Nephron progenitor cell (in vitro differentiated cells): Measurements from ENCODE around the gene LIN54.
"Not testable (repeated sequence)": the region's sequence is repeated elsewhere in the genome, so short reads cannot be mapped to it uniquely, and the experiment has no call there.

Experiments
- DNase-seq: peaks from one replicate; pipeline ENCODE4 v3.0.0; 2021
- H3K27ac Mint-ChIP-seq: 2 replicates; pipeline ENCODE4 v1.8.0; 2021; ENCODE audit warnings: mild to moderate bottlenecking, moderate library complexity, mixed read lengths
- H3K27me3 Mint-ChIP-seq: 2 replicates; pipeline ENCODE4 v1.8.0; 2021; ENCODE audit warnings: mild to moderate bottlenecking, low read depth, mixed read lengths; ENCODE audit not compliant: poor library complexity
- H3K36me3 Mint-ChIP-seq: 2 replicates; pipeline ENCODE4 v1.8.0; 2021; ENCODE audit warnings: low read depth, mixed read lengths
- H3K4me1 Mint-ChIP-seq: 2 replicates; pipeline ENCODE4 v1.8.0; 2021; ENCODE audit warnings: mixed read lengths
- H3K4me3 Mint-ChIP-seq: 2 replicates; pipeline ENCODE4 v1.8.0; 2021; ENCODE audit warnings: mild to moderate bottlenecking, moderate library complexity, mixed read lengths
- H3K9me3 Mint-ChIP-seq: 2 replicates; pipeline ENCODE4 v1.8.0; 2021; ENCODE audit warnings: mild to moderate bottlenecking, moderate library complexity, mixed read lengths
- CTCF ChIP-seq: fragments of 200-600 bp; sonication (generic); IDR thresholded peaks from 2 replicates; pipeline ENCODE4 v1.5.0; 2021; ENCODE audit warnings: antibody characterized with exemption

The LIN54 gene

DNA sequence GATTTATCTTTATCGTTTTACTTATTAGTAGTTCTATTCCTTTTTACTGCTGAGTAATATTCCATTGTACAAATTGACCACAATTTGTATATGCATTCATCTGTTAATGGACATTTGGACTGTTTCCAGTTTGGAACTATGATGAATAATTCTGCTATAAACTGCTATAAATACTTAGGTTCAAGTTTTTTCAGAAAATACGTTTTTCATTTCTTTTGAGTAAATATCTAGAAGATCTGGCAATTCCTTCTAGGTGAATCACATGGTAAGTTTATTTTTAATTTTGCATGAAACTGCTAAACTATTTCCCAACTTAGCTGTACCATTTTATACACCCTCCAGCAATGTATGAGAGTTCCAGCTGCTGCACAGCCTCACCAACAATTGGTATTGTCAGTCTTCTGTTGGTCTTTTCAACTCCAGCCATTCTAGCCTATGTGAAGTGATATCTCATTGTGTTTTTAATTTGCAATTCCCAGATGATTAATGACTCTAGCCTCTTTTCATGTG lies 22.2 kb downstream of the LIN54 start:
- DNase-seq = no peak
- no peak for TF ChIP-seq CTCF
- Mint-ChIP-seq H3K4me3 (no peak overlapping the region), H3K27me3 (no peaks in the 10 kb centered on the region), H3K9me3 (peaks cover 10% of the 10 kb centered on the region), H3K4me1 (no peaks in the 10 kb centered on the region), H3K27ac (no peak overlapping the region), H3K36me3 (peaks cover 54% of the 10 kb centered on the region)

DNA sequence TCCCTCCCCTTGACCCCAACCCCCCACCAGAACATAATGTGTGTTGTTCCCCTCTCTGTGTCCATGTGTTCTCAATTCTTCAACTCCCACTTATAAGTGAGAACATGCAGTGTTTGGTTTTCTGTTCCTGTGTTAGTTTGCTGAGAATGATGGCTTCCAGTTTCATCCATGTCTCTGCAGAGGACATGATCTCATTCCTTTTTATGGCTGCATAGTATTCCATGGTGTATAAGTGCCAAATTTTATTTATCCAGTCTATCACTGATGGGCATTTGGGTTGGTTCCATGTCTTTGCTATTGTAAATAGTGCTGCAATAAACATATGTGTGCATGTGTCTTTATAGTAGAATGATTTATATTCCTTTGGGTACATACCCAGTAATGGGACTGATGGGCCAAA lies 23.1 kb downstream of the LIN54 start:
- peaks cover 56% of the 10 kb centered on the region for H3K36me3 Mint-ChIP-seq
- H3K27ac Mint-ChIP-seq, H3K4me3 Mint-ChIP-seq, H3K27me3 Mint-ChIP-seq, H3K4me1 Mint-ChIP-seq, DNase-seq: not testable (repeated sequence)
- H3K9me3 Mint-ChIP-seq = peaks cover 10% of the 10 kb centered on the region

GRCh38 chr4:82984459-82984858 lies 26.2 kb downstream of the LIN54 start:
- Mint-ChIP-seq H3K36me3 (peaks cover 41% of the 10 kb centered on the region), H3K27me3 (no peaks in the 10 kb centered on the region), H3K27ac (no peak overlapping the region), H3K4me1 (no peaks in the 10 kb centered on the region), H3K4me3 (no peak overlapping the region), H3K9me3 (peaks cover 10% of the 10 kb centered on the region)
- no peak for DNase-seq
- TF ChIP-seq CTCF = no peak

DNA sequence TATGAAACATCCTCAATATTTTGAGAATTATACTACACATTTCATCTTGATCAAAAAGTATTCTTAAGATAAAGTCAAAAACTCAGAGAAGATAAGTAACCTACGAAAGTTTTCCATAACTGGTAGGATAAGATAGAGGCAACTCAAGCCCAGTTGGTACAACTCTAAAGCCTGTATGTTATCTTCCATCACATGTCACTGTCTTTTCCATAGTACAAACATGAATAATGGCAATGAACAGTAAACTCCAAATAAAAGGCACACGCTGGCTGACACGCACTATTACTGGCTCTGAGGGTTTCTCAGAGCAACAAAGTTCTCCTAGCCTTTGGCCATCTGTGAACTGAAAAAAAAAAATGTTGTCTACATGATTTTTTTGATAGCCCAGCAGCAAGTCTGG lies 27.2 kb downstream of the LIN54 start:
- Mint-ChIP-seq H3K4me3 (no peak overlapping the region), H3K4me1 (no peaks in the 10 kb centered on the region), H3K27ac (no peak overlapping the region), H3K9me3 (peaks cover 5% of the 10 kb centered on the region), H3K27me3 (no peaks in the 10 kb centered on the region), H3K36me3 (peaks cover 32% of the 10 kb centered on the region)
- DNase-seq = no peak
- no peak for TF ChIP-seq CTCF

GRCh38 chr4:82981138-82981537 lies 29.5 kb downstream of the LIN54 start:
- H3K36me3 Mint-ChIP-seq = peaks cover 31% of the 10 kb centered on the region
- H3K4me1 Mint-ChIP-seq = peaks cover 13% of the 10 kb centered on the region

DNA sequence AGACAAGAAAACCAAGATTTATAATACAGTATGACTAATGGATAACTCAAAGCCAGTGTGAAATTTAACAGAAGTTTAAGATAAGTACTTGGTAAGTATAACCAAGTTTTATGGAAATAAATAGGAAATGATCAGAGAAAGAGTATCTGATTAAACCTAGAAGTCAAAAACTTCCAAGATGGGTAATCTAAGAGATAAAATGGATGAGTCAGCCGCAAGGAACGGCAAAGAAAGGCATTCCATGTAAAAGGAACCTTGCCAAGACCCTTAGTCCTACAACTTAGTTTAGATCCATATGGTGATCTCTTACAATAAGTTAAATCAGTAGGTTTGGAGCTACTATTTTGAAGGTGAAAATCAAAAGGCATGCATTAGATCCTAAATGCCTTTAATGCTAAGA lies 34.8 kb downstream of the LIN54 start:
- no peak for DNase-seq
- H3K27me3 Mint-ChIP-seq = no peaks in the 10 kb centered on the region
- H3K4me3 Mint-ChIP-seq = no peak overlapping the region
- H3K9me3 Mint-ChIP-seq = no peaks in the 10 kb centered on the region
- H3K36me3 Mint-ChIP-seq = peaks cover 42% of the 10 kb centered on the region
- no peak overlapping the region for H3K27ac Mint-ChIP-seq
- peaks cover 13% of the 10 kb centered on the region for H3K4me1 Mint-ChIP-seq
- TF ChIP-seq CTCF = no peak

More at GRCh38 chr4:82981138-82981537, 29.5 kb downstream of the LIN54 start:
- H3K27ac Mint-ChIP-seq = no peak overlapping the region
- no peak overlapping the region for H3K4me3 Mint-ChIP-seq
- H3K9me3 Mint-ChIP-seq = no peaks in the 10 kb centered on the region
- no peak for TF ChIP-seq CTCF
- H3K27me3 Mint-ChIP-seq = no peaks in the 10 kb centered on the region
- no peak for DNase-seq
